Esophagus squamous epithelium (tissue), 4 donors: ENCODE data around the gene AFG3L2.
"Not testable (repeated sequence)": the region's sequence is repeated elsewhere in the genome, so short reads cannot be mapped to it uniquely, and the experiment has no call there.

Experiments used
- POLR2A ChIP-seq, 4 donors: fragments of 450-650 bp; IDR thresholded peaks; one replicate each; pipeline ENCODE4 v1.6.1; 2017; ENCODE audit warnings: antibody characterized with exemption in 4 of 4, mild to moderate bottlenecking in 4 of 4, moderate library complexity in 3 of 4
- TF ChIP-seq, protein P1 (sequence below), 6 experiments: fragments of 450-650 bp in 4 of 6; fragments of 200-600 bp in 2 of 6; sonication (generic) in 2 of 6; IDR thresholded peaks; one replicate each; pipeline ENCODE4 v1.5.1; 2016 to 2019; ENCODE audit warnings: antibody characterized with exemption in 6 of 6, mild to moderate bottlenecking in 4 of 6, moderate library complexity in 4 of 6

DNA sequence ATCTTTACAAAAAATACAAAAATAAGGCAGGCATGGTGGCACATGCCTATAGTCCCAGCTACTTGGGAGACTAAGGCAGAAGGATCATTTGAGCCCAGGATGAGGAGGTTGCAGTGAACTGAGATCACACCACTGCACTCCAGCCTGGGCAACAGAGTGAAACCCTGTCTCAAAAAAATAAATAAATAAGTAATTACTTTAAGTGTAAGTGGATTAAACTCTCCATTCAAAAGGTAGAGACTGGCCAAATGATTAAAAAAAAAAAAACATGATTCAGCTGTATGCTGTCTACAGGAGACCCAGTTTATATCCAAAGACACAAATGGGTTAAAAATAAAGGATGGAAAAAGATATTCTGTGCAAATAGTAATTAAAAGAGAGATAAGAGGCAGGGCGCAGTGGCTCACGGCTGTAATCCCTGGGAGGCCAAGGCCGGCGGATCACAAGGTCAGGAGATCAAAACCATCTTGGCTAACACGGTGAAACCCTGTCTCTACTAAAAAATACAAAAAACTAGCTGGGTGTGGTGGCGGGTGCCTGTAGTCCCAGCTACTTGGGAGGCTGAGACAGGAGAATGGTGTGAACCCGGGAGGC is 5.3 kb upstream of the AFG3L2 start:
- TF ChIP-seq, protein P1, sequence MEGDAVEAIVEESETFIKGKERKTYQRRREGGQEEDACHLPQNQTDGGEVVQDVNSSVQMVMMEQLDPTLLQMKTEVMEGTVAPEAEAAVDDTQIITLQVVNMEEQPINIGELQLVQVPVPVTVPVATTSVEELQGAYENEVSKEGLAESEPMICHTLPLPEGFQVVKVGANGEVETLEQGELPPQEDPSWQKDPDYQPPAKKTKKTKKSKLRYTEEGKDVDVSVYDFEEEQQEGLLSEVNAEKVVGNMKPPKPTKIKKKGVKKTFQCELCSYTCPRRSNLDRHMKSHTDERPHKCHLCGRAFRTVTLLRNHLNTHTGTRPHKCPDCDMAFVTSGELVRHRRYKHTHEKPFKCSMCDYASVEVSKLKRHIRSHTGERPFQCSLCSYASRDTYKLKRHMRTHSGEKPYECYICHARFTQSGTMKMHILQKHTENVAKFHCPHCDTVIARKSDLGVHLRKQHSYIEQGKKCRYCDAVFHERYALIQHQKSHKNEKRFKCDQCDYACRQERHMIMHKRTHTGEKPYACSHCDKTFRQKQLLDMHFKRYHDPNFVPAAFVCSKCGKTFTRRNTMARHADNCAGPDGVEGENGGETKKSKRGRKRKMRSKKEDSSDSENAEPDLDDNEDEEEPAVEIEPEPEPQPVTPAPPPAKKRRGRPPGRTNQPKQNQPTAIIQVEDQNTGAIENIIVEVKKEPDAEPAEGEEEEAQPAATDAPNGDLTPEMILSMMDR (IDR thresholded peaks at IDR 0.05): not testable (repeated sequence)
- TF ChIP-seq POLR2A (IDR thresholded peaks at IDR 0.05): not testable (repeated sequence)
